ENCODE results near the gene SHTN1.
A peak's percentile ranks its signal among the peaks of the same experiment; 100 is the strongest.

SHTN1 gene

DNA sequence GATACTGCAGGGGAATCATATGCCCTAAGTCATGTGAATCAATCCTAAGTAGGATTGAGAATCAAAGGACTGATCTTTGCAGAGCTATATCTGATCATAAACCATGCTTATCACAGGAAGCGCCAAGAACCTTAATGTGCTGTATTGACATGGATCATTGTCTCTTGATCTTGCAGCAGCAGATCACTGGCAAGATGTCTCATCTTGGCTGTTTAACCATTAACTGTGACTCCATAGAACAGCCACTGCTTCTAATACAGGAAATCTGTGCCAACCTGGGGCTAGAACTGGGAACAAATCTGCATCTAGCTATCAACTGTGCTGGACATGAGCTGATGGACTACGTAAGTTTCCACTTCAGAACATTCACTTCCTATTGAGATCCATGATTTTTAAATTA lies 134.0 kb downstream of the SHTN1 start (continued):
- TF ChIP-seq, protein P1, sequence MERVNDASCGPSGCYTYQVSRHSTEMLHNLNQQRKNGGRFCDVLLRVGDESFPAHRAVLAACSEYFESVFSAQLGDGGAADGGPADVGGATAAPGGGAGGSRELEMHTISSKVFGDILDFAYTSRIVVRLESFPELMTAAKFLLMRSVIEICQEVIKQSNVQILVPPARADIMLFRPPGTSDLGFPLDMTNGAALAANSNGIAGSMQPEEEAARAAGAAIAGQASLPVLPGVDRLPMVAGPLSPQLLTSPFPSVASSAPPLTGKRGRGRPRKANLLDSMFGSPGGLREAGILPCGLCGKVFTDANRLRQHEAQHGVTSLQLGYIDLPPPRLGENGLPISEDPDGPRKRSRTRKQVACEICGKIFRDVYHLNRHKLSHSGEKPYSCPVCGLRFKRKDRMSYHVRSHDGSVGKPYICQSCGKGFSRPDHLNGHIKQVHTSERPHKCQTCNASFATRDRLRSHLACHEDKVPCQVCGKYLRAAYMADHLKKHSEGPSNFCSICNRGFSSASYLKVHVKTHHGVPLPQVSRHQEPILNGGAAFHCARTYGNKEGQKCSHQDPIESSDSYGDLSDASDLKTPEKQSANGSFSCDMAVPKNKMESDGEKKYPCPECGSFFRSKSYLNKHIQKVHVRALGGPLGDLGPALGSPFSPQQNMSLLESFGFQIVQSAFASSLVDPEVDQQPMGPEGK (CRISPR knock-in tag; IDR thresholded peaks at IDR 0.05; ENCODE audit: borderline replicate concordance), result no peak
- TF ChIP-seq ESRRG (CRISPR knock-in tag; IDR thresholded peaks at IDR 0.05), result no peak
- TF ChIP-seq ZC3H10 (CRISPR knock-in tag; IDR thresholded peaks at IDR 0.05), result no peak
- TF ChIP-seq ZNF565 (CRISPR knock-in tag; conservative IDR thresholded peaks at IDR 0.05; ENCODE audit: low read depth), result no peak
- no peak for TF ChIP-seq BACH2 (CRISPR knock-in tag; IDR thresholded peaks at IDR 0.05; ENCODE audit: borderline replicate concordance)

DNA sequence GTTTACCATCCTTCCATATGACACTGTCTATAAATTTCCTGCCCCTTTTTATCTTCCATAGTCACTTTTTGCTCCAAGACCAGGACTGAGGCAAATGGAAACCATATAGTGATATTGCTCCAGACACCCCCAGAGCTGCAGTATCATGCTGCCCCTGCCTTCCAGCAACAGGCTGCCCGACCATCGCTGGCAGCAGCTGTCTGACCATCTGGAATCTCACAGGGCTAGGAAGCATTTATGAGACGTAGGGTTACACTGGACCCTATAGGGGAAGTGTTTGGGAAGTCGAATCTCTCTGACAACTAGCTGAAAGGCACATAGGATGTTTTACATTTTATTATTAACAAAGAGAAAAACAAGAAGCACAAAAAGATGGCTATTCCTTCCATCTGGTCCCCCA lies 136.3 kb downstream of the SHTN1 start:
- no peak for ATAC-seq
- TF ChIP-seq, protein P2, sequence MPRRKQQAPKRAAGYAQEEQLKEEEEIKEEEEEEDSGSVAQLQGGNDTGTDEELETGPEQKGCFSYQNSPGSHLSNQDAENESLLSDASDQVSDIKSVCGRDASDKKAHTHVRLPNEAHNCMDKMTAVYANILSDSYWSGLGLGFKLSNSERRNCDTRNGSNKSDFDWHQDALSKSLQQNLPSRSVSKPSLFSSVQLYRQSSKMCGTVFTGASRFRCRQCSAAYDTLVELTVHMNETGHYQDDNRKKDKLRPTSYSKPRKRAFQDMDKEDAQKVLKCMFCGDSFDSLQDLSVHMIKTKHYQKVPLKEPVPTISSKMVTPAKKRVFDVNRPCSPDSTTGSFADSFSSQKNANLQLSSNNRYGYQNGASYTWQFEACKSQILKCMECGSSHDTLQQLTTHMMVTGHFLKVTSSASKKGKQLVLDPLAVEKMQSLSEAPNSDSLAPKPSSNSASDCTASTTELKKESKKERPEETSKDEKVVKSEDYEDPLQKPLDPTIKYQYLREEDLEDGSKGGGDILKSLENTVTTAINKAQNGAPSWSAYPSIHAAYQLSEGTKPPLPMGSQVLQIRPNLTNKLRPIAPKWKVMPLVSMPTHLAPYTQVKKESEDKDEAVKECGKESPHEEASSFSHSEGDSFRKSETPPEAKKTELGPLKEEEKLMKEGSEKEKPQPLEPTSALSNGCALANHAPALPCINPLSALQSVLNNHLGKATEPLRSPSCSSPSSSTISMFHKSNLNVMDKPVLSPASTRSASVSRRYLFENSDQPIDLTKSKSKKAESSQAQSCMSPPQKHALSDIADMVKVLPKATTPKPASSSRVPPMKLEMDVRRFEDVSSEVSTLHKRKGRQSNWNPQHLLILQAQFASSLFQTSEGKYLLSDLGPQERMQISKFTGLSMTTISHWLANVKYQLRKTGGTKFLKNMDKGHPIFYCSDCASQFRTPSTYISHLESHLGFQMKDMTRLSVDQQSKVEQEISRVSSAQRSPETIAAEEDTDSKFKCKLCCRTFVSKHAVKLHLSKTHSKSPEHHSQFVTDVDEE (CRISPR knock-in tag; IDR thresholded peaks at IDR 0.05), result no peak
- TF ChIP-seq, protein P3, sequence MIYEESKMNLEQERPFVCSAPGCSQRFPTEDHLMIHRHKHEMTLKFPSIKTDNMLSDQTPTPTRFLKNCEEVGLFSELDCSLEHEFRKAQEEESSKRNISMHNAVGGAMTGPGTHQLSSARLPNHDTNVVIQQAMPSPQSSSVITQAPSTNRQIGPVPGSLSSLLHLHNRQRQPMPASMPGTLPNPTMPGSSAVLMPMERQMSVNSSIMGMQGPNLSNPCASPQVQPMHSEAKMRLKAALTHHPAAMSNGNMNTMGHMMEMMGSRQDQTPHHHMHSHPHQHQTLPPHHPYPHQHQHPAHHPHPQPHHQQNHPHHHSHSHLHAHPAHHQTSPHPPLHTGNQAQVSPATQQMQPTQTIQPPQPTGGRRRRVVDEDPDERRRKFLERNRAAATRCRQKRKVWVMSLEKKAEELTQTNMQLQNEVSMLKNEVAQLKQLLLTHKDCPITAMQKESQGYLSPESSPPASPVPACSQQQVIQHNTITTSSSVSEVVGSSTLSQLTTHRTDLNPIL (CRISPR knock-in tag; IDR thresholded peaks at IDR 0.05; ENCODE audit: low read depth), result no peak
- no peak for TF ChIP-seq BACH2 (CRISPR knock-in tag; IDR thresholded peaks at IDR 0.05; ENCODE audit: borderline replicate concordance)
- no peak for TF ChIP-seq ISL1 (CRISPR knock-in tag; IDR thresholded peaks at IDR 0.05)

DNA sequence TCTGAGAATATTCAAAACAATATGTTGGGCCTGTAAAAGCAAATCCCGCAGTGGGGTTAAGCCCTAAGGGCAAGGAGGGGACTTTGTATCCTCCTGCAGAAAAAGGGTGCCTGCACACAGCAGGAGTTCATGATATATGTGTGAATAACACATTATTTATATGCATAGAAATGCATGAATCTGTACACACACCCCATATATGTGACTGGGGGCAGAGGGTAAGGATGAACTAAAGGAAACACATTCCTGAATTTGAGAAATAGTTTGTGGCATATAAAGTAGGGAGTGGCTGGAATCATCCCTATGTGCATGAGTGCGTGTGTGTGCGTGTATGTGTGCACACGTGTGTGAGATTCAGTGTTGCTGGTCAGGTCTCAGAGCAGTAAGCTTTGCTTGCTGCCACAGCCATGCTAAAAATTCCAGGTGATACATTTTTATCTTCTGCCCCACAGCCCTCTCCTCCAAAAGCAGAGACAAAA lies 136.8 kb downstream of the SHTN1 start:
- TF ChIP-seq OSR1 (CRISPR knock-in tag; IDR thresholded peaks at IDR 0.05), result no peak
- no peak for TF ChIP-seq CSDC2 (CRISPR knock-in tag; IDR thresholded peaks at IDR 0.05)
- no peak for TF ChIP-seq ZNF70 (CRISPR knock-in tag; IDR thresholded peaks at IDR 0.05)
- TF ChIP-seq TCF4 (CRISPR knock-in tag; IDR thresholded peaks at IDR 0.05; ENCODE audit: borderline replicate concordance), result no peak
- no peak for TF ChIP-seq ZNF8 (CRISPR knock-in tag; IDR thresholded peaks at IDR 0.05)

DNA sequence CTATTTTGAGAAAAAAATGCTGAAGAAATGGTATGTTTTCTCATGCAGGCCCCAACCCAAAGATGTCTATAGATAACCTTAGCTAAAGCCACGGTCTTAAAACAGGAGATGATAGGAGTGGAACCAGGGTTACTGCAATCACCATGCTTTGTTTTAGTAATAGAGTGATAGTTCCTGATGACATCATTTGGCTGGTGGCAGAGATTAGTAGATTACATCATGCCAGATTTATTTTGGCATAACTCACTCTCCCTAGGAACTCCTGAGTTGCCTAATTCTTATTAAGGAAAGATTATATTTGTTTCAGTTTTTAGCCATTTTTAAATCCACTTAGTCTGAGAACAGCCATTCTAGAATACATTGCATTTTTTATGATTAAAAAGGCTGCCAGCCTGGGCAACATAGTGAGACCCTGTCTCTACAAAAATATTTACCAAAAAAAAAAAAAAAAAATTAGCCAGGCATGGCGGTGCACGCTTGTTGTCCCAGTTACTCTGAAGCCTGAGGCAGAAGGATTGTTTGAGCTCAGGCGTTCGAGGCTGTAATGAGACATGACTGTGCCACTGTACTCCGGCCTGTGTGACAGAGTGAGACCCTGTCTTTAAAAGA lies 137.9 kb downstream of the SHTN1 start:
- ATAC-seq, result no peak
- no peak for TF ChIP-seq SNAI2 (CRISPR knock-in tag; IDR thresholded peaks at IDR 0.05)
- TF ChIP-seq, protein P2 (CRISPR knock-in tag; IDR thresholded peaks at IDR 0.05), result no peak
- TF ChIP-seq ISL1 (CRISPR knock-in tag; IDR thresholded peaks at IDR 0.05), result peak; percentile 63
- TF ChIP-seq, protein P3 (CRISPR knock-in tag; IDR thresholded peaks at IDR 0.05; ENCODE audit: low read depth), result peak; percentile 64; the same call in 1 of the 2 replicates
- no peak for TF ChIP-seq CSDC2 (CRISPR knock-in tag; IDR thresholded peaks at IDR 0.05)

More for the DNA sequence above, 136.8 kb downstream of the SHTN1 start:
- ATAC-seq, result no peak

DNA sequence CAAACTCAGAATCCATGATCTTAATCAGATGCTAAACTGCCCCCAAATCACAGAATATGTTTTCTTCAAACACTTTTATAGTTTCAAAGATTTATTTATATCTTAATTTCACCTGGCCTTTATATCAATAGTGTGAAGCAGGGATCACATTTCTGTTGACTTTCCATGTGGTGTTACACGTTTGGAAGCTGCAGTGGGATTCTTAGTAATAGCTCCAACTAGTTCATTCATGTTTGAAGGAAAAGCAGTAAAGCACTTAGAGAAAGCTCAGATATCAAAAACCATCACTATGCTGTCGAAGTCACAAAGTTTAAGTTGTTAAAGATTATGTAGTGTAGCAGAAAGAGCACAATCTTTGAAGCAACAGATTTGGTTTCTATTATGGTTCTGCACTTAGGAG lies 138.9 kb downstream of the SHTN1 start:
- ATAC-seq, result no peak
- TF ChIP-seq ZFP3 (CRISPR knock-in tag; IDR thresholded peaks at IDR 0.05), result no peak
- TF ChIP-seq TCF4 (CRISPR knock-in tag; IDR thresholded peaks at IDR 0.05; ENCODE audit: borderline replicate concordance), result no peak
- no peak for TF ChIP-seq ZNF565 (CRISPR knock-in tag; conservative IDR thresholded peaks at IDR 0.05; ENCODE audit: low read depth)
- no peak for TF ChIP-seq RARB (CRISPR knock-in tag; IDR thresholded peaks at IDR 0.05)
- no peak for TF ChIP-seq ZNF8 (CRISPR knock-in tag; IDR thresholded peaks at IDR 0.05)
- no peak for TF ChIP-seq ARNTL (CRISPR knock-in tag; IDR thresholded peaks at IDR 0.05; ENCODE audit: borderline replicate concordance, low read depth)
- no peak for TF ChIP-seq SNAI2 (CRISPR knock-in tag; IDR thresholded peaks at IDR 0.05)
- TF ChIP-seq, protein P1 (CRISPR knock-in tag; IDR thresholded peaks at IDR 0.05; ENCODE audit: borderline replicate concordance), result no peak
- no peak for TF ChIP-seq GLIS3 (CRISPR knock-in tag; IDR thresholded peaks at IDR 0.05)
- no peak for TF ChIP-seq ESRRG (CRISPR knock-in tag; IDR thresholded peaks at IDR 0.05)
- TF ChIP-seq ZNF70 (CRISPR knock-in tag; IDR thresholded peaks at IDR 0.05), result no peak
- no peak for TF ChIP-seq OSR1 (CRISPR knock-in tag; IDR thresholded peaks at IDR 0.05)

Data from SK-N-SH treated with all-trans-retinoic acid at 6 μM for 48 hours (cell line).